ENCODE measurements around the gene KLHL8. TPM values are rescaled to one million over a fixed set of nuclear protein-coding genes. Genes with fewer than 3 reads are reported as not detected.

The KLHL8 gene
- total and polyA plus RNA-seq, 2 donors (not counting 3 experiments of a cell fraction or from before 2014, with no cell fraction given) = 1.7 to 9.0 TPM

GRCh38 chr4:87270144-87270543 lies 49.7 kb upstream of the KLHL8 start:
- H3K9me3 ChIP-seq (replicated peaks; ENCODE audit: control insufficient read depth, insufficient read depth, low read length) = no peaks in the 10 kb centered on the region
- H3K9me1 ChIP-seq (replicated peaks; ENCODE audit: control insufficient read depth, extremely low read depth, insufficient read depth, low read length) = no peaks in the 10 kb centered on the region
- H2AFZ ChIP-seq (ENCODE audit: low read depth, low read length) = no peak overlapping the region
- ChIA-PET CTCF (interaction anchor here (0.7 to 2.2 kb wide), 6 partner anchors 10 to 579 kb away, joined by 3 to 12 read pairs (median 4); no protein-coding TSS in a partner anchor), POLR2A (no interaction called here)
- H3K4me2 ChIP-seq (ENCODE audit: insufficient read depth, low read length) = no peak overlapping the region
- FAIRE-seq (no peak), DNase-seq (ENCODE audit: low read depth, low spot score) (peak; percentile 31)
- intact Hi-C loops (cut with micrococcal nuclease) (no loop called here), dilution Hi-C loops (cut with MboI; ENCODE audit: extremely low pct_ligation_motif_present, low sequenced_read_pairs) (no loop called here)
- no peak overlapping the region for H3K4me3 ChIP-seq (replicated peaks in 1 of 3; ENCODE audit: insufficient read depth in 1 of 3, low read depth in 1 of 3, low read length in 3 of 3)
- no peak overlapping the region for H3K9ac ChIP-seq (replicated peaks; ENCODE audit: extremely low read depth, insufficient read depth, low read length)
- H3K36me3 ChIP-seq (ENCODE audit: control insufficient read depth in 2 of 2, extremely low read depth in 1 of 2, insufficient read depth in 2 of 2, low read length in 2 of 2) = no peaks in the 10 kb centered on the region
- no peaks in the 10 kb centered on the region for H3K4me1 ChIP-seq (ENCODE audit: control insufficient read depth, extremely low read depth, insufficient read depth, low read length)
- no peaks in the 10 kb centered on the region for H4K20me1 ChIP-seq (replicated peaks; ENCODE audit: control insufficient read depth, extremely low read depth, insufficient read depth, low read length)
- H3K27me3 ChIP-seq (ENCODE audit: control insufficient read depth in 2 of 2, insufficient read depth in 2 of 2, low read length in 2 of 2) = peaks cover 7 to 12% of the 10 kb centered on the region in 2 experiments
- BruUV-seq (replicated peaks) = no TSS peak
- no peak overlapping the region for H3K27ac ChIP-seq (ENCODE audit: insufficient read depth, low read depth, low read length)
- no peaks in the 10 kb centered on the region for H3K79me2 ChIP-seq (ENCODE audit: control insufficient read depth, insufficient read depth, low read length)
- TF ChIP-seq FOS (IDR thresholded peaks at IDR 0.05; ENCODE audit: borderline replicate concordance, insufficient read depth, low read length) (no peak), CTCF (IDR thresholded peaks at IDR 0.05; ENCODE audit: extremely low read depth in 1 of 2, insufficient read depth in 1 of 2, low read depth in 1 of 2, low read length in 2 of 2) (peak; percentile 8 to 32), GATA2 (IDR thresholded peaks at IDR 0.05; ENCODE audit: insufficient read depth, insufficient read length, low read depth, low read length) (no peak)

- H2AFZ ChIP-seq (ENCODE audit: low read depth, low read length) = no peak overlapping the region
- H3K9ac ChIP-seq (replicated peaks; ENCODE audit: extremely low read depth, insufficient read depth, low read length) = no peak overlapping the region
- no peak overlapping the region for H3K4me3 ChIP-seq (replicated peaks in 1 of 3; ENCODE audit: insufficient read depth in 1 of 3, low read depth in 1 of 3, low read length in 3 of 3)
- dilution Hi-C loops (cut with MboI; ENCODE audit: extremely low pct_ligation_motif_present, low sequenced_read_pairs) = no loop called here
- H3K4me2 ChIP-seq (ENCODE audit: insufficient read depth, low read length) = no peak overlapping the region
- POLR2A ChIA-PET = no interaction called here
- H3K79me2 ChIP-seq (ENCODE audit: control insufficient read depth, insufficient read depth, low read length) = no peaks in the 10 kb centered on the region
- H4K20me1 ChIP-seq (replicated peaks; ENCODE audit: control insufficient read depth, extremely low read depth, insufficient read depth, low read length) = no peaks in the 10 kb centered on the region
- DNase-seq (ENCODE audit: low read depth, low spot score) (no peak), FAIRE-seq (no peak)
- BruUV-seq (replicated peaks) = no TSS peak
- no peak for TF ChIP-seq JUN (IDR thresholded peaks at IDR 0.05; ENCODE audit: borderline replicate concordance, insufficient read depth, insufficient read length, low read depth)
- no peak for TF ChIP-seq MYC (IDR thresholded peaks at IDR 0.05; ENCODE audit: low read depth, low read length)
- intact Hi-C loops (cut with micrococcal nuclease) = loop anchor here (2.0 kb wide), 1 partner anchor 196 kb away; no protein-coding TSS in a partner anchor
- H3K9me1 ChIP-seq (replicated peaks; ENCODE audit: control insufficient read depth, extremely low read depth, insufficient read depth, low read length) = no peaks in the 10 kb centered on the region
- no peaks in the 10 kb centered on the region for H3K36me3 ChIP-seq (ENCODE audit: control insufficient read depth in 2 of 2, extremely low read depth in 1 of 2, insufficient read depth in 2 of 2, low read length in 2 of 2)
- CTCF ChIA-PET = interaction anchor here (2.2 kb wide), 1 partner anchor 581 kb away, joined by 12 read pairs; no protein-coding TSS in a partner anchor
- H3K27me3 ChIP-seq (ENCODE audit: control insufficient read depth in 2 of 2, insufficient read depth in 2 of 2, low read length in 2 of 2) = peaks cover 7 to 14% of the 10 kb centered on the region in 2 experiments
- H3K4me1 ChIP-seq (ENCODE audit: control insufficient read depth, extremely low read depth, insufficient read depth, low read length) = no peaks in the 10 kb centered on the region
- no peak overlapping the region for H3K27ac ChIP-seq (ENCODE audit: insufficient read depth, low read depth, low read length)
- H3K9me3 ChIP-seq (replicated peaks; ENCODE audit: control insufficient read depth, insufficient read depth, low read length) = no peaks in the 10 kb centered on the region
Measured at GRCh38 chr4:87268411-87268810, 48.0 kb upstream of the KLHL8 start.
